ENCODE results near the gene GCG. TPM values are rescaled to one million over a fixed set of nuclear protein-coding genes. Genes with fewer than 3 reads are reported as not detected.

GCG gene
- total and polyA plus RNA-seq, 10 of the 15 experiments (the other 5 are each of a cell fraction or from before 2014, with no cell fraction given), result not detected

DNA sequence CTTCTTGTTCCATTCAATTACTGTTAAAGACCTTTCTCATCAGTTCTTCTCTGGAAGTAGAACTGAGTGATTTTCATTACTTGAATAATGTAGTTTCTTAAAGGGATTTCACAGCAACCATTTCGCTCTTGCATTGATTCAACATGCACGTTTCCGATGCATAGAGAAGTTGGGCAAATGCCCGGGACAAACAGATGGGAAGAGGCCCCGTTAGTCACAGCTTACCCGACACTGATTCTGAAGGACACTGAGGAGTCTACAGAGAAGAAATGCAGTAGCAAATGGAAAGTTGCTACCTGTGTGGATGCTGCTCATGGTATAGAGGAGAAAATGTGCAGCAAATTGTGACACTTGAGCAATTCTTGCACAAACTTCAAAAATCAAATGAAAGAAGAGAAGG lies 32.3 kb upstream of the GCG start (continued):
- TF ChIP-seq, protein P1, sequence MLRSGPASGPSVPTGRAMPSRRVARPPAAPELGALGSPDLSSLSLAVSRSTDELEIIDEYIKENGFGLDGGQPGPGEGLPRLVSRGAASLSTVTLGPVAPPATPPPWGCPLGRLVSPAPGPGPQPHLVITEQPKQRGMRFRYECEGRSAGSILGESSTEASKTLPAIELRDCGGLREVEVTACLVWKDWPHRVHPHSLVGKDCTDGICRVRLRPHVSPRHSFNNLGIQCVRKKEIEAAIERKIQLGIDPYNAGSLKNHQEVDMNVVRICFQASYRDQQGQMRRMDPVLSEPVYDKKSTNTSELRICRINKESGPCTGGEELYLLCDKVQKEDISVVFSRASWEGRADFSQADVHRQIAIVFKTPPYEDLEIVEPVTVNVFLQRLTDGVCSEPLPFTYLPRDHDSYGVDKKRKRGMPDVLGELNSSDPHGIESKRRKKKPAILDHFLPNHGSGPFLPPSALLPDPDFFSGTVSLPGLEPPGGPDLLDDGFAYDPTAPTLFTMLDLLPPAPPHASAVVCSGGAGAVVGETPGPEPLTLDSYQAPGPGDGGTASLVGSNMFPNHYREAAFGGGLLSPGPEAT (IDR thresholded peaks at IDR 0.05; ENCODE audit: low read depth), result no peak

DNA sequence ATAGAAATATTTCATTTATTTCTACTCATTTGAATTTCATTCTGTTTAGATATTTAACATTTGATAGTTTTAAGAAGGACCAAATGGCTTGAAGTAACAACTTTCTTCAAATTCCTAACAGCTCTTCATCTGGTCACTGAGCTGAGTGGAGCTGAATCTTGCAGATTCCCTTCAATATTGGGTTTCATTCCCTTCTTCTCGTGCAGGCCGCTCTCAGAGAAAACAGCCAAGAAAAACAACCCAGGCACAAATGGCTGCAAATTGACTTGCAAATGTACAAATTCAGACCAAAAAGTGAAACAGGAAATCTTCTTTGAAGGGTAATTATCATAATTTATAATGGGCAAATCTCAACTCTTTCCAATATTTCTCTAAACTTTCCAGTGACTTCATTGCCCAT lies 30.3 kb upstream of the GCG start:
- no peak overlapping the region for H3K9ac ChIP-seq (ENCODE audit: control insufficient read depth, insufficient read depth, low read length)
- DNase-seq (ENCODE audit: low read depth, low spot score) (no peak), ATAC-seq (no peak), FAIRE-seq (no peak)
- no peaks in the 10 kb centered on the region for H4K20me1 ChIP-seq (ENCODE audit: control insufficient read depth, insufficient read depth)
- no peaks in the 10 kb centered on the region for H3K36me3 ChIP-seq (ENCODE audit: control insufficient read depth in 2 of 2, insufficient read depth in 2 of 2, low read length in 1 of 2)
- RAD21 ChIA-PET (ENCODE audit: unreplicated experiment), result no interaction called here
- H3K9me3 ChIP-seq (replicated peaks; ENCODE audit: control insufficient read depth, insufficient read depth, low read length), result no peaks in the 10 kb centered on the region
- no peaks in the 10 kb centered on the region for H3K79me2 ChIP-seq (ENCODE audit: control insufficient read depth, insufficient read depth, low read length)
- no peaks in the 10 kb centered on the region; a peak in 1 of 4 replicates for H3K27me3 ChIP-seq (replicated peaks in 1 of 2; ENCODE audit: control insufficient read depth in 2 of 2, insufficient read depth in 2 of 2, low read length in 1 of 2)
- no peak overlapping the region for H3K4me3 ChIP-seq
- no peak overlapping the region for H3K4me2 ChIP-seq (ENCODE audit: control insufficient read depth, insufficient read depth)
- no peak overlapping the region for H3K27ac ChIP-seq (ENCODE audit: control insufficient read depth, insufficient read depth)
- SMC1A ChIA-PET (ENCODE audit: uncharacterized antibody, unreplicated experiment), result interaction anchor here (1.3 kb wide), 1 partner anchor 8 kb away, joined by 3 read pairs; no protein-coding TSS in a partner anchor
- no peaks in the 10 kb centered on the region for H3K4me1 ChIP-seq (ENCODE audit: control insufficient read depth, insufficient read depth, low read length)
- 90% methylated on average over 2 of the region's 2 CpGs for WGBS (ENCODE audit: insufficient coverage, insufficient replicate concordance, low lambda C conversion rate, missing lambda C conversion rate)
- CTCF ChIA-PET, result interaction anchor here (1.0 kb wide), 2 partner anchors 27 to 39 kb away, joined by 3 read pairs; no protein-coding TSS in a partner anchor
- BruUV-seq (replicated peaks), result no TSS peak
- intact Hi-C loops (cut with micrococcal nuclease; ENCODE audit: unreplicated experiment) (no loop called here), in situ Hi-C loops (cut with MboI) (no loop called here)
- TF ChIP-seq SP1 (IDR thresholded peaks at IDR 0.05; ENCODE audit: low read depth, low read length) (no peak), NRF1 (conservative IDR thresholded peaks at IDR 0.05; ENCODE audit: low read depth, low read length) (no peak), BHLHE40 (IDR thresholded peaks at IDR 0.05; ENCODE audit: borderline replicate concordance in 1 of 2, low read depth in 2 of 2, low read length in 1 of 2) (no peak), IRF4 (IDR thresholded peaks at IDR 0.05; ENCODE audit: low read depth, low read length) (no peak), MEF2B (IDR thresholded peaks at IDR 0.05; ENCODE audit: partially characterized antibody, poor library complexity, severe bottlenecking) (no peak)
- TF ChIP-seq, protein P2, sequence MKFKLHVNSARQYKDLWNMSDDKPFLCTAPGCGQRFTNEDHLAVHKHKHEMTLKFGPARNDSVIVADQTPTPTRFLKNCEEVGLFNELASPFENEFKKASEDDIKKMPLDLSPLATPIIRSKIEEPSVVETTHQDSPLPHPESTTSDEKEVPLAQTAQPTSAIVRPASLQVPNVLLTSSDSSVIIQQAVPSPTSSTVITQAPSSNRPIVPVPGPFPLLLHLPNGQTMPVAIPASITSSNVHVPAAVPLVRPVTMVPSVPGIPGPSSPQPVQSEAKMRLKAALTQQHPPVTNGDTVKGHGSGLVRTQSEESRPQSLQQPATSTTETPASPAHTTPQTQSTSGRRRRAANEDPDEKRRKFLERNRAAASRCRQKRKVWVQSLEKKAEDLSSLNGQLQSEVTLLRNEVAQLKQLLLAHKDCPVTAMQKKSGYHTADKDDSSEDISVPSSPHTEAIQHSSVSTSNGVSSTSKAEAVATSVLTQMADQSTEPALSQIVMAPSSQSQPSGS (IDR thresholded peaks at IDR 0.05; ENCODE audit: low read length), result no peak
- POLR2A ChIA-PET, result no interaction called here
- H2AFZ ChIP-seq (ENCODE audit: control insufficient read depth, low read depth, low read length), result no peak overlapping the region

All from GM12878 (cell line).